Cardiac muscle cell (in vitro differentiated cells and primary cell): ENCODE data around the gene TOP3A. TPM values are rescaled to one million over a fixed set of nuclear protein-coding genes. Genes with fewer than 3 reads are reported as not detected.

Experiments used
- DNase-seq, 2 donors: peaks; one replicate each; pipeline versions ENCODE4 v3.0.0 to v3.0.0-alpha.2; 2010 to 2017; ENCODE audit warnings: low read depth in 1 of 2, low spot score in 1 of 2
- H3K27ac ChIP-seq: fragments of 200-600 bp; sonication (generic); 2 replicates; pipeline ENCODE4 v1.5.1; 2016
- H3K27me3 ChIP-seq: fragments of 200-600 bp; sonication (generic); 2 replicates; pipeline ENCODE4 v1.6.0; 2016; ENCODE audit warnings: control low read depth
- H3K36me3 ChIP-seq: fragments of 200-600 bp; sonication (generic); 2 replicates; pipeline ENCODE4 v1.5.1; 2016; ENCODE audit warnings: control low read depth
- H3K4me1 ChIP-seq: fragments of 200-600 bp; sonication (generic); 2 replicates; pipeline ENCODE4 v1.8.1; 2017; ENCODE audit warnings: low read depth, mild to moderate bottlenecking, mixed run types
- H3K4me3 ChIP-seq: fragments of 200-600 bp; sonication (generic); 2 replicates; pipeline ENCODE4 v1.5.1; 2016; ENCODE audit warnings: mild to moderate bottlenecking
- H3K9me3 ChIP-seq: fragments of 200-600 bp; sonication (generic); 2 replicates; pipeline ENCODE4 v1.5.1; 2017; ENCODE audit warnings: low read depth, mild to moderate bottlenecking, control low read depth
- polyA plus RNA-seq: library from polyadenylated mRNA; unstranded; fragments of >200 nt; fragmentation: Nextera tagmentation; extraction: Ambion mirVana; gene quantifications from 2 replicates; pipeline ENCODE4 v1.2.1, GENCODE V29; 2016
- total RNA-seq: library from RNA; depleted of rRNA; stranded (reverse); fragments of >200 nt; gene quantifications from 2 replicates; pipeline ENCODE4 v1.2.3, GENCODE V29; 2016
- TF ChIP-seq, protein P1 (sequence below): IDR thresholded peaks from 2 replicates; pipeline ENCODE4 v1.5.1; 2012; ENCODE audit warnings: low read depth, mild to moderate bottlenecking, low read length

The TOP3A gene
- total and polyA plus RNA-seq, 2 experiments from 2014 or later, result 22.7 to 40.1 TPM

DNA sequence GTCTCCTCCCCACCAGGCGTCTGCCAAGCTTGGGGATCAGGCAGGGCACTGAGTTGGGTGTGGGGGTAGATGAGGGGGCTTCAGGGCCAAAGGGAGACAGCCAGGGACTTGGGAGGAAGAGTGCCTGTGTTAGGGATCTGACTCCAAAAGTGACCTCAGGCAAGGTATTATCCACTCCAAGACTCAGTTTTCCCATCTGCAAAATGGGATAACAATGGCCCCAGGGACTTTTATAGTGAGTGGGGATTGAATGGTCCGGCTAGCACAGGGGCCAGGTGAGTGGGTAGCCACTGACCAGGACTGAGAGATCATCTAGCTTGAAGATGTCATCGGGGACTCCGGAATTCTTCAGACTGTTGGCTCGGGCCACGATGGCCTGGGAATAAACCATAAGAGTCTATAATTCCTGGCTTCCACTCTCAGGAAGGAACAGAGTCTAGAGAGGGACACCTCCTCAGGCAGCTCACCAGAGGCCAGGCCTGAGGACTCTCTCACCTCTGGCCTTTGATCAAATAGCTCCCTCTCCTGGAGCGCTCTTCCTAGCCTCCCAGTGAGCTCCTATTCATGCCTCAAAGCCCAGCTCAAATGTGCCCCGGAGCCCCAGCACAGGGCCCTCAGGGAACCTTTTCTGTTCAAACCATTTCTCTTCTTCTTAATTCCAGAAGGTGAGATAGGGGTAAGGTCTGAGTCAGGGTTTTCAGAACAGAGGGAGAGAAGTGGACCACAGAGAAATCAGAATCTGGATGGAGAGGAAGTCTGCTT is 59.7 kb downstream of the TOP3A start:
- no peak for DNase-seq
- H3K4me3 ChIP-seq, result no peak overlapping the region
- H3K4me1 ChIP-seq, result peaks cover 8% of the 10 kb centered on the region
- H3K27ac ChIP-seq, result no peak overlapping the region
- H3K27me3 ChIP-seq, result no peaks in the 10 kb centered on the region
- TF ChIP-seq, protein P1, sequence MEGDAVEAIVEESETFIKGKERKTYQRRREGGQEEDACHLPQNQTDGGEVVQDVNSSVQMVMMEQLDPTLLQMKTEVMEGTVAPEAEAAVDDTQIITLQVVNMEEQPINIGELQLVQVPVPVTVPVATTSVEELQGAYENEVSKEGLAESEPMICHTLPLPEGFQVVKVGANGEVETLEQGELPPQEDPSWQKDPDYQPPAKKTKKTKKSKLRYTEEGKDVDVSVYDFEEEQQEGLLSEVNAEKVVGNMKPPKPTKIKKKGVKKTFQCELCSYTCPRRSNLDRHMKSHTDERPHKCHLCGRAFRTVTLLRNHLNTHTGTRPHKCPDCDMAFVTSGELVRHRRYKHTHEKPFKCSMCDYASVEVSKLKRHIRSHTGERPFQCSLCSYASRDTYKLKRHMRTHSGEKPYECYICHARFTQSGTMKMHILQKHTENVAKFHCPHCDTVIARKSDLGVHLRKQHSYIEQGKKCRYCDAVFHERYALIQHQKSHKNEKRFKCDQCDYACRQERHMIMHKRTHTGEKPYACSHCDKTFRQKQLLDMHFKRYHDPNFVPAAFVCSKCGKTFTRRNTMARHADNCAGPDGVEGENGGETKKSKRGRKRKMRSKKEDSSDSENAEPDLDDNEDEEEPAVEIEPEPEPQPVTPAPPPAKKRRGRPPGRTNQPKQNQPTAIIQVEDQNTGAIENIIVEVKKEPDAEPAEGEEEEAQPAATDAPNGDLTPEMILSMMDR, result no peak
- H3K9me3 ChIP-seq, result no peaks in the 10 kb centered on the region
- H3K36me3 ChIP-seq, result peaks cover 47% of the 10 kb centered on the region

DNA sequence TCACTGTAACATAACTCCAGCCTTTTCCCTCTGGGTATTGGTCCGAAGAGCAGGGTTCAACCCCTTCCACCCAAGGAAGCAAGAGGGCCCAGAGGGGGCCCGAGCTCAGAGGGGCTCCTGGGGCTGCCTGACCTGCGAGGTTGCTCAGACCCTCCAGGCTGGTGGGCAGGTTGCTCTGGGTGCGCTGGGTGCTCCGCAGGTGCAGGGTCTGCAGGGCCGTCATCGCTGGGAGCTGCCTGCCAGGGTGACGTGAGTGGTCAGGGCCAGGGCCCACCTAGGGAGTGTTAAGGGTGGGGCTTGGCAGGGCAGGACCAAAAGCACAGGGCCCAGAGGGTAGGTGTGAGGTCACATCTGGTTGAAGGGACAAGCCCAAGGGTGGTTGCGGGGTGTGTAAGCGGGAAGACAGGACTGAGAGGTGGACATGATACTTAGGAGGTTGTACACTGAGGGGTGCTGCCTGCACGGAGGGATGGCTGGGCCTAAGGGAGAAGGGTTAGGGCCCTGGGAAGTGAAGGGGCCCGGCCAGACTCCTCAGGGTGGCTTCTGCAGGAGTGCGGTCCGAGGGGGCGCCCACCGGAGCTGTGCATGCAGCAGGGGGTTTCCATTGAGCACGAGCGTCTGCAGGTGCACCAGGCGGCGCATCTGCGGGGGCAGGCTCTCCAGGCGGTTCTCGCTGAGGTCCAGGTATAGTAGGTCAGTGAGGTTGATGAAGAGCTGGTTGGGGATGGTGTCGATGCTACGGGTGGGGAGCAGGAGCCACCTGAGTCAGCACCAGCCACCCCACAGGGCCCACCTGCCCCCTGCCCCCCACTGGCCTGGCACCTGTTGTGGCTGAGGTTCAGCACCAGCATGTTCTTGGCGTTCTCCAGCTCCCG is 60.6 kb downstream of the TOP3A start:
- no peak overlapping the region for H3K4me3 ChIP-seq
- TF ChIP-seq, protein P1, result no peak
- peaks cover 47% of the 10 kb centered on the region for H3K36me3 ChIP-seq
- H3K4me1 ChIP-seq, result peaks cover 8% of the 10 kb centered on the region
- no peaks in the 10 kb centered on the region for H3K9me3 ChIP-seq
- no peak overlapping the region for H3K27ac ChIP-seq
- no peak for DNase-seq
- H3K27me3 ChIP-seq, result no peaks in the 10 kb centered on the region

DNA sequence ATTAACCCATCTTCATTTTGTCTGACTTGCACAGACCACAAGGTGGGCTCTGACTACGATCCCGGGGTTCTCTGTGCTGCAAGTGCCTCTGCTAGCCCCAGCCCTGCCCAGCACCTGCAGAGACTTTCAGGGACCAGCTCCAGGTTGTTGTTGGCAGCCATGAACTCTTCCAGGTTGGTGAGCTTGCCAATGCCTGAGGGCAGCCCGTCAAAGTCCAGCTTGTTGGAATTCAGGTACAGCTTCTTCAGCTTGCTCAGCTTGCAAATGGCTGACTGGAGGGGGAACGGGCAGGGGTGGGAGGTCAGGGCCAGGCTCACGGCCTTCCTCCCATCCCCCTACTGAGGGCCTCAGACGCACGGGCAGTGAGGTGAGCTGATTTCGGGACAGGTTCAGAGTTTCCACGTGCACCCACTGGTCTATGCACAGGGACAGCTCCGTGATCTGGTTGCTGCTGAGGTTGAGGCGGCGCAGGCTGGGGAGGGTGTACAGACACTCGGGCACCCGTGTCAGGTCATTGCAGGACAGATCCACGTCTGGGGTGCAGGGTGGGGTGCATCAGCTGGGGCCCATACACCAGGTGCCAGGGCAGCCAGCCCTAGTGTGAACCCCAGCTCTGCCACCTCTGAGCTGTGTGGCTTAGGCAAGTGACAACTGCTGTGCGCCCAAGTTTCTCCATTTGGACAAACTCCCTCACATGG is 61.5 kb downstream of the TOP3A start:
- DNase-seq, result no peak
- Histone ChIP-seq H3K27me3 (no peaks in the 10 kb centered on the region), H3K4me3 (no peak overlapping the region), H3K4me1 (peaks cover 8% of the 10 kb centered on the region), H3K27ac (no peak overlapping the region), H3K9me3 (no peaks in the 10 kb centered on the region), H3K36me3 (peaks cover 47% of the 10 kb centered on the region)
- TF ChIP-seq, protein P1, result no peak

DNA sequence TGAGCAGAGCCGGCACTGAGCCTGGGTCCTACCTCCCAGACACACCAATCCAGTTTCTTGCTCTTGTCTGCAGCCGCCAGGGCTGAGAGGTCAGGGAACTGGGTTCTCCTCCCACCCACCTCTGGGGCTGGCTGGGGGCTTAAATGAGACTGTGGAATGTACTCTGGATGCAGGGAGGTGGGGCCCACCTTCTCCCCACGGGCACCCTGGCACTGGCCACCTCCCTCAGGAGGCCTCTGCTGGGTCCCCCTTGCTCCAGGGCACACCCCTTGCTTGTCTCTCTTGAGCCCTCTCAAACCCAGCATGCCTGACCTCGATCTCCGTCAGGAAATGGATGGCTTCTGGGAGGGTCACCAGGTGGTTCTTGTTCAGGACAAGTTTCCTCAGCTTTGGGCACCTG is 62.6 kb downstream of the TOP3A start:
- TF ChIP-seq, protein P1, result no peak
- H3K27me3 ChIP-seq, result no peaks in the 10 kb centered on the region
- DNase-seq, result no peak
- no peak overlapping the region for H3K4me3 ChIP-seq
- no peaks in the 10 kb centered on the region for H3K9me3 ChIP-seq
- H3K27ac ChIP-seq, result no peak overlapping the region
- H3K4me1 ChIP-seq, result peaks cover 4% of the 10 kb centered on the region
- peaks cover 51% of the 10 kb centered on the region for H3K36me3 ChIP-seq

DNA sequence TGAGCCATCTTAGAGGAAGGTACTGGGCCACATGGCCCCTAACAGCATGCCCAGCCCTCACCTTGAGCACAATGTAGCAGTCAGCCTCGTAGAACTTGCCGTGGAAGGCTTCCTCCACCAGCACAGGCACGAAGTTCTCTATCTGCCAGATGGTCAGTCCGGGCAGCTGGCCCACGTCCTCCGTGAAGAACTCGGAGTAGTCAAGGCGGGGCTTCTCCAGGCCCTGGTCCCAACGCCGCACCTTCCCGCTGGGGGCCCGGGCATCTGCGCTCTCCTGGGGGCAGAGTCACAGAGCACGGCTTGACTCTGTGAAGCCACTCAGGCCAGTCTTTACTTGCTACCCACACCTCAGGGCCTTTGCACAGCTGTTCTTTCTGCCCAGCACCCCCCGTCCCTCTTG is 63.6 kb downstream of the TOP3A start:
- Histone ChIP-seq H3K4me3 (no peak overlapping the region), H3K9me3 (no peaks in the 10 kb centered on the region), H3K36me3 (peaks cover 49% of the 10 kb centered on the region), H3K27me3 (no peaks in the 10 kb centered on the region), H3K27ac (no peak overlapping the region), H3K4me1 (no peaks in the 10 kb centered on the region)
- TF ChIP-seq, protein P1, result no peak
- no peak for DNase-seq
